Kidney (tissue), 14 donors: ENCODE data around the gene TXNRD1. TPM values are rescaled to one million over a fixed set of nuclear protein-coding genes. Genes with fewer than 3 reads are reported as not detected.

Source experiments
- DNase-seq, 5 donors: peaks; one replicate each; pipeline ENCODE4 v3.0.0-alpha.2; 2013 to 2020
- FAIRE-seq: peaks from 2 replicates; lab custom pipeline; 2012; peaks lifted over from hg19 to GRCh38; lab: Jason Lieb, UNC
- H3K27ac ChIP-seq, 2 donors: one replicate each; pipeline ENCODE4 v1.7.0; 2013; ENCODE audit warnings: low read depth in 2 of 2, low read length in 2 of 2, inconsistent platforms in 1 of 2
- H3K27me3 ChIP-seq: one replicate; pipeline ENCODE4 v1.7.1; 2013; ENCODE audit warnings: low read length, inconsistent platforms; ENCODE audit not compliant: control insufficient read depth, insufficient read depth
- H3K36me3 ChIP-seq, 3 donors: one replicate each; pipeline versions ENCODE4 v1.7.0 to v1.7.1; 2013; ENCODE audit warnings: low read length in 3 of 3, control low read depth in 1 of 3, inconsistent platforms in 1 of 3; ENCODE audit not compliant: insufficient read depth in 3 of 3, control insufficient read depth in 2 of 3
- H3K4me1 ChIP-seq, 3 donors: one replicate each; pipeline versions ENCODE4 v1.7.0 to v1.7.1; 2013; ENCODE audit warnings: low read length in 3 of 3, inconsistent platforms in 1 of 3, low read depth in 1 of 3; ENCODE audit not compliant: control insufficient read depth in 2 of 3, insufficient read depth in 2 of 3
- H3K4me3 ChIP-seq, 3 donors: one replicate each; pipeline versions ENCODE4 v1.7.0 to v1.8.1; 2013; ENCODE audit warnings: low read length in 3 of 3, control low read depth in 1 of 3, inconsistent platforms in 1 of 3
- H3K9ac ChIP-seq, 3 donors: one replicate each; pipeline versions ENCODE4 v1.7.0 to v1.7.1; 2013; ENCODE audit warnings: low read length in 3 of 3, control low read depth in 1 of 3, inconsistent platforms in 1 of 3
- H3K9me3 ChIP-seq, 3 donors: one replicate each; pipeline versions ENCODE4 v1.7.0 to v1.7.1; 2013; ENCODE audit warnings: low read length in 3 of 3, control low read depth in 1 of 3, inconsistent platforms in 1 of 3; ENCODE audit not compliant: control insufficient read depth in 2 of 3, insufficient read depth in 1 of 3
- intact Hi-C: fragments of 100-400 bp; cut with DNase I; formaldehyde crosslinking; loops from one replicate; pipeline ENCODE4 v1.11.1; 2022
- polyA plus RNA-seq: library from polyadenylated mRNA; stranded (reverse); fragments of 350-450 nt; fragmentation: Illumina TruSeq; extraction: RNeasy Lipid Tissue Mini Kit (QIAGEN cat#74804); gene quantifications from one replicate; pipeline ENCODE4 v1.2.3, GENCODE V29; 2014; ENCODE audit warnings: low read depth, low replicate concordance; ENCODE audit not compliant: insufficient read depth
- total RNA-seq: library from RNA; stranded (reverse); fragmentation: NEBNext Ultra II Directional; extraction: Animal tissue kit (Norgen Biotek cat#: 25700); gene quantifications from one replicate; pipeline ENCODE4 v1.2.1, GENCODE V29; 2021
- TF ChIP-seq, protein P1 (sequence below): IDR thresholded peaks from 3 replicates; pipeline ENCODE4 v1.5.1; 2012; ENCODE audit warnings: mild to moderate bottlenecking, moderate library complexity, borderline replicate concordance; ENCODE audit not compliant: insufficient read depth; ENCODE audit errors: extremely low read depth
- donor health status: control.
- donor health status: control.
- donor health status: control.
- donor health status: control.
- donor health status: control.
- donor health status: DM: yes; HTN: yes; CAD: no.
- donor health status: Normal renal cell carcinoma (clear cell type).

The TXNRD1 gene
- total and polyA plus RNA-seq, 2 donors from 2014 or later, result 45.0 to 73.2 TPM

GRCh38 chr12:104305349-104305748 lies 89.8 kb downstream of the TXNRD1 start:
- FAIRE-seq, result no peak
- Histone ChIP-seq H3K9me3 (no peaks in the 10 kb centered on the region), H3K9ac (peak overlapping the region in 1 of 3 donors; percentile 19), H3K4me3 (no peak overlapping the region), H3K27ac (no peak overlapping the region), H3K4me1 (peaks cover 0 to 11% (median 9%) of the 10 kb centered on the region in 3 donors), H3K27me3 (no peaks in the 10 kb centered on the region), H3K36me3 (peaks cover 0 to 2% (median 0%) of the 10 kb centered on the region in 3 donors)
- TF ChIP-seq, protein P1, sequence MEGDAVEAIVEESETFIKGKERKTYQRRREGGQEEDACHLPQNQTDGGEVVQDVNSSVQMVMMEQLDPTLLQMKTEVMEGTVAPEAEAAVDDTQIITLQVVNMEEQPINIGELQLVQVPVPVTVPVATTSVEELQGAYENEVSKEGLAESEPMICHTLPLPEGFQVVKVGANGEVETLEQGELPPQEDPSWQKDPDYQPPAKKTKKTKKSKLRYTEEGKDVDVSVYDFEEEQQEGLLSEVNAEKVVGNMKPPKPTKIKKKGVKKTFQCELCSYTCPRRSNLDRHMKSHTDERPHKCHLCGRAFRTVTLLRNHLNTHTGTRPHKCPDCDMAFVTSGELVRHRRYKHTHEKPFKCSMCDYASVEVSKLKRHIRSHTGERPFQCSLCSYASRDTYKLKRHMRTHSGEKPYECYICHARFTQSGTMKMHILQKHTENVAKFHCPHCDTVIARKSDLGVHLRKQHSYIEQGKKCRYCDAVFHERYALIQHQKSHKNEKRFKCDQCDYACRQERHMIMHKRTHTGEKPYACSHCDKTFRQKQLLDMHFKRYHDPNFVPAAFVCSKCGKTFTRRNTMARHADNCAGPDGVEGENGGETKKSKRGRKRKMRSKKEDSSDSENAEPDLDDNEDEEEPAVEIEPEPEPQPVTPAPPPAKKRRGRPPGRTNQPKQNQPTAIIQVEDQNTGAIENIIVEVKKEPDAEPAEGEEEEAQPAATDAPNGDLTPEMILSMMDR, result no peak
- intact Hi-C loops, result no loop called here
- DNase-seq, result no peak

DNA sequence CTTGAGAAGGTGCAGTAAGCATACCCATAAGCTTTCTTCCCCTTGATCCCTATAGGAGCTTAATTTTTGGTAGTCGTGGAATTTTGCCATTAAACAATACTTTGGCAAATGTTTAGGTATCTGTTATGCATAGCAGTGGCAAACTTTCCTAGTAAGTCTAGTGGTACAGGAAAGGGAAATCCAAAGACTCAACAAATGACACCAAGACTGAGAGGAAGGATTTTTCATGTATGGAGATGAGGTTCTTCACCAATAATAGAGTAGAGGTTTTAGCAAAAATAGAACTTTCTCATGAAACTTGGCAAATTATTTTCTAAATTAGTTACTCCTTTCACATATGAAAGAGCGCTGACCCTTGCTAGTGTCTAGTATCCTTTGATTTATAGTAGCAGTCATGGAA lies 90.8 kb downstream of the TXNRD1 start:
- H3K27me3 ChIP-seq, result no peaks in the 10 kb centered on the region
- intact Hi-C loops, result no loop called here
- no peak overlapping the region for H3K4me3 ChIP-seq
- no peaks in the 10 kb centered on the region for H3K9me3 ChIP-seq
- H3K27ac ChIP-seq, result no peak overlapping the region
- FAIRE-seq (no peak), DNase-seq (no peak)
- peaks cover 0 to 9% (median 7%) of the 10 kb centered on the region in 3 donors for H3K4me1 ChIP-seq
- TF ChIP-seq, protein P1, result no peak
- peaks cover 2 to 4% (median 2%) of the 10 kb centered on the region in 3 donors for H3K36me3 ChIP-seq
- no peak overlapping the region for H3K9ac ChIP-seq

DNA sequence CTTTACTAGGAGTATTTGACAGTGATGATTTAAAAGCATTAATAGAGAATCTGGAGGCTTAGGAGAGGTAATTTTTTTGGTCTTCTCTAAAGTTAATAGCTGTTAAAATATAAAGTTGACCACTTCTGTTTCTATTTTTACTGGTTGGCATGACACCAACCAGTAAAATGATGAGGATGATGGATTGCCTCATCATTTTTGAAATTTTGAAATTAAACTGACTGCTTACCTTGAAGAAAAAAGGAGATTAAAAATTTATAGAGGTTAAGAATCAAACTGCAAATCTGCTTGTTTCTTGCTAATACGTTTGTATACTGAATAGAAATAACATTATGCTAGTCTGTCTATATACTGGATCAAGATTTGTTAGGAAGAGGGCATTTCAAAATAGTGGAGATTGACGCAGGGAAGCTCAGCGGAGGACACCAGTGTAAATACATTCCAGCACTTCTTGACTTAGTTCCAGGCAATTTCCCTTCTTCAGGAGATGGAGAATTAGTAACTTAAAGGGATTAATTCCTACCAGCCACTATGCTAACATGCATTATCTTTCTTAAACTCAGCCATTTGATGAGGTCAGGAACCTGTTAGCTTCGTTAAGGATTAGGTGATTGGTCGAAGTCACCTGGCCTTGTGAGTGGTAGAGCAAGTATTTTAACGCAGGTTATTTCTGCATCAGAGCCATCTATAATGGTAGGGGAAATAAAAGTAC lies 91.5 kb downstream of the TXNRD1 start:
- Histone ChIP-seq H3K9me3 (no peaks in the 10 kb centered on the region), H3K4me1 (peaks cover 0 to 9% (median 7%) of the 10 kb centered on the region in 3 donors), H3K27ac (no peak overlapping the region), H3K9ac (no peak overlapping the region), H3K27me3 (no peaks in the 10 kb centered on the region), H3K36me3 (peaks cover 2 to 5% (median 2%) of the 10 kb centered on the region in 3 donors), H3K4me3 (no peak overlapping the region)
- peak in 1 of 5 donors; percentile 8 for DNase-seq
- no peak for FAIRE-seq
- TF ChIP-seq, protein P1, result no peak
- intact Hi-C loops, result no loop called here
